HCT116 (cell line): ENCODE measurements around the gene CCDC148.

Experiments
- CTCF ChIP-seq, 3 experiments: fragments of 200-600 bp in 1 of 3; sonication (generic) in 1 of 3; IDR thresholded peaks in 2 of 3; conservative IDR thresholded peaks in 1 of 3; 2 replicates each; pipeline ENCODE4 v1.5.1; 2012 to 2017; ENCODE audit warnings: low read depth in 2 of 3, low read length in 2 of 3, antibody characterized with exemption in 1 of 3, borderline replicate concordance in 1 of 3, control low read depth in 1 of 3, mild to moderate bottlenecking in 1 of 3, mixed read lengths in 1 of 3, mixed run types in 1 of 3, moderate library complexity in 1 of 3; ENCODE audit not compliant: insufficient read depth in 1 of 3
- EZH2 ChIP-seq: fragments of 200-600 bp; sonication (generic); IDR thresholded peaks from 2 replicates; pipeline ENCODE4 v1.6.1; 2017; ENCODE audit warnings: antibody characterized with exemption, mixed run types
- EZH2phosphoT487 ChIP-seq: fragments of 200-600 bp; IDR thresholded peaks from 2 replicates; pipeline ENCODE4 v1.6.1; 2018; ENCODE audit warnings: antibody characterized with exemption, borderline replicate concordance
- FOSL1 ChIP-seq: IDR thresholded peaks from 2 replicates; pipeline ENCODE4 v1.6.1; 2012; ENCODE audit warnings: low read depth
- POLR2A ChIP-seq: IDR thresholded peaks from 2 replicates; pipeline ENCODE4 v1.7.0; 2011; ENCODE audit warnings: borderline replicate concordance; ENCODE audit not compliant: insufficient read depth, insufficient read length; ENCODE audit errors: extremely low read depth
- POLR2AphosphoS5 ChIP-seq: IDR thresholded peaks from 2 replicates; pipeline ENCODE4 v1.6.1; 2011; ENCODE audit warnings: mild to moderate bottlenecking, low read depth, low read length, moderate library complexity
- RAD21 ChIP-seq: IDR thresholded peaks from 2 replicates; pipeline ENCODE4 v1.6.1; 2012; ENCODE audit warnings: low read depth, mild to moderate bottlenecking
- REST ChIP-seq: IDR thresholded peaks from 2 replicates; pipeline ENCODE4 v1.6.1; 2012; ENCODE audit warnings: low read depth
- ZFX ChIP-seq: fragments of 450-650 bp; IDR thresholded peaks from 2 replicates; pipeline ENCODE4 v1.6.1; 2017
- TF ChIP-seq, protein P1 (sequence below): IDR thresholded peaks from 2 replicates; pipeline ENCODE4 v1.6.1; 2012

- TF ChIP-seq RAD21 (no peak), EZH2phosphoT487 (no peak), EZH2 (no peak), REST (no peak), POLR2AphosphoS5 (no peak), CTCF (IDR thresholded peaks at IDR 0.05 in 2 of 3, conservative IDR thresholded peaks at IDR 0.05 in 1 of 3; ENCODE audit: borderline replicate concordance in 1 of 3, insufficient read depth in 1 of 3, low read depth in 2 of 3, low read length in 2 of 3) (no peak), ZFX (no peak), POLR2A (no peak), FOSL1 (no peak)
- TF ChIP-seq, protein P1, sequence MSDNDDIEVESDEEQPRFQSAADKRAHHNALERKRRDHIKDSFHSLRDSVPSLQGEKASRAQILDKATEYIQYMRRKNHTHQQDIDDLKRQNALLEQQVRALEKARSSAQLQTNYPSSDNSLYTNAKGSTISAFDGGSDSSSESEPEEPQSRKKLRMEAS = no peak
These were observed 329.2 kb downstream of the CCDC148 start for GRCh38 chr2:158127380-158127804.
